ENCODE measurements around the gene DCAF11.

The DCAF11 gene

DNA sequence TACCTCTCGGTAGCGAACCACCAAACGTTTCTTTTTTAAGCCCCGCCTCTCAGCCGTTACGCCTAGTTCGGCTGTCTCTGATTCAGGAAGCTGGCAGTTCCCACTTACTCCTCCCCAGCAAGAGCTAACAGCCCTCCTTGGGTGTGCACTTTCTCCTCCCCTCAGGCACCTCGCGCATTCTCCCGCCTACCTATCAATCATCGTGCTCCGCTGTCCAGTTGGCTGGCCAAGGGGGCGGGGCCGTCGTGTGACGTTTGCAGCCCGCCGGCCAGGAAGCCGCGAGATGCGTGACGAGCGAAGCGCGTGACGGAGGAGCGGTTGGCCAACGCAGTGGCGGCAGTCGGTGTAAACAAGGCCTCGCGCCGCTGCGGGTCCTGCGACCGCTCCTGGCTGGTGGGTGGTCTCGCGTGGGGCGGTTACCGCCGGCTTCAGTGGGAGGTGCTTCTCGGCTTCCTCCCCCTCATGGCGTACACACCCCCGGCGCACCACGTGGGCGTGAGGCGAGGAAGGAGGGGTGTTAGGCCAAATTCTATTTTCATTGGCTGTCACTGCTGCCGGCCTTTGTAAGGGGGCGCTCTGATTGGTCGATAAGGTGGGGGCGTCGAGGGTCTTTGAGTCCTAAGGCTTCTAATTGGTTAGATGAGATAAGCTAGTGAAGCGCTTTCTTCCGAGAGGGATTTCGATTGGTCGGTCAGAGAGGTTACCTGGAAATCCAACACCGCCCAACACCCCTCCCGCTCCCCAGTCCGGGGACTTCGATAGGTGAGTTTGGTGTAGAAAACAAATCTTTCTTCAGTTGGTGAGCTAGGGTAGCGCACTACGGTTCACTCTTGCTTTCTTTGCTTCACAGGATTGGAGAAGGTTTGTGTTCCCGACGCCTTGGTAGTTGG is at the start of gene DCAF11, which contains the start of gene NRL:
DCAF11 (plus strand) TSS at position 246 of the 890 bp plus-strand sequence. CDS start 818 bp downstream, outside the sequence.
NRL (minus strand) TSS at position 418 of the 890 bp plus-strand sequence. CDS start 32,101 bp downstream, outside the sequence.
- DNase-seq, result peak; percentile 100

DNA sequence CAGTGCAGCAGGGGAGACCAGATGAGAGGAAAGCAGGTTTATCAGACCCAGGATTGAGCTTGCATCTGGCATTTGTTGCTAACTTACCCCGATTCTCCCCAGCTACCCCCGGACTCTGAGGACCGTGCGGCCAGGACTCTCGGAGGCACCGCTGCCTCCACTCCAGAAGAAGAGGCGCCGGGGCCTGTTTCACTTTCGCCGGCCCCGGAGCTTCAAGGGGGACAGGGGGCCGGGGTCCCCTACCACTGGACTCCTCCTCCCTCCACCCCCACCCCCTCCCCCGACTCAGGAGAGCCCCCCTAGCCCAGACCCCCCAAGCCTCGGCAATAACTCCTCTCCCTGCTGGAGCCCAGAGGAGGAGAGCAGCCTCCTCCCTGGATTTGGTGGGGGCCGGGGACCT is 49.7 kb upstream of the DCAF11 start:
- DNase-seq, result no peak

DNA sequence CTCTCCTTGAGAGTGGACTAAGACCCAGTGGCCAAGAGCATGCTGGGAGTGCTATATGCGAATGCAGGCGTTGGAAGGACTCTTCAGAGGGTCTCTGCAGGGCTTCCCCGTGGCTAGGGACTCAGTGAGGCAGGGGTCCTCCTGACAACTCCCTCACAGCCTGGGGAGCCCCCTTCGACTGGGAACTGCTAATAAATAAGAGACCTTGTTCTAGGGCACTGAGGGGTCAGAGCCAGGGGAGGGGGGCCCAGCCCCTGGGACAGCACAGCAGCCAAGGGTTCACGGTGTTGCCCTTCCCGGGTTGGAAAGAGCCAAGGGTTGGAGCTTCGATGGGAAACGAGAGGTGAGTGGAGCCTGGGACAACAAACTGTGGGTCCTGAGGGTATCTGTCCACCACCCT is 49.2 kb upstream of the DCAF11 start:
- no peak for DNase-seq

DNA sequence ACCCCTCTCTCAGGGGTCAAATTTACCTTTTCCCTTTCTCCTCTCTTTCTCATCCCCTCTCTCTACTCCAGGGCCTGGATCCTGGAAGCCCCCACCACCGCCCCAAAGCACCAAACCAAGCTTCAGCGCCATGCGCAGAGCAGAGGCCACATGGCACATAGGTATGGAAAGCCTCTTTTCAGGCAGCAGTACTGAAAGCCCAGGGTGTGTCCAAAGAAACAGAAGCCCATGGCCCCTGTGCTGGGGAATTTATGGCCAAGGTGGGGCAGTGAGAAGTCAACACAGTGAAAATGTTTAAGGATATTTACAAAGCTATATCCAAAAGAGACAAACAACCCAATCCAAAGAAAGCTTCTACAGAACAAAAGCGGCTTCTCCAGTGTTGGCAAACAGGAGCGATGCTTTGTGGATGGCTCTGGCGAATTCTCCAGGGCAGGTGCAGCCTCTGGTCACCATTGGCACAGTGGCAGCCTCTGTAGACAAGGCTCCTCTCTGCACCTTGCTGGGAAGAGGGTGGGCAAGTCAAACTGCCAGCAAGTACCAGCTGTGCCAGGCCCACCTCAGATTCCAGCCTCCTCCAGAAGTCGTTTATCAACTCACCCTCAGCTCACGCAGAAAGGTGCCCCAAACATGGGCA is 48.0 kb upstream of the DCAF11 start:
- DNase-seq, result no peak

DNA sequence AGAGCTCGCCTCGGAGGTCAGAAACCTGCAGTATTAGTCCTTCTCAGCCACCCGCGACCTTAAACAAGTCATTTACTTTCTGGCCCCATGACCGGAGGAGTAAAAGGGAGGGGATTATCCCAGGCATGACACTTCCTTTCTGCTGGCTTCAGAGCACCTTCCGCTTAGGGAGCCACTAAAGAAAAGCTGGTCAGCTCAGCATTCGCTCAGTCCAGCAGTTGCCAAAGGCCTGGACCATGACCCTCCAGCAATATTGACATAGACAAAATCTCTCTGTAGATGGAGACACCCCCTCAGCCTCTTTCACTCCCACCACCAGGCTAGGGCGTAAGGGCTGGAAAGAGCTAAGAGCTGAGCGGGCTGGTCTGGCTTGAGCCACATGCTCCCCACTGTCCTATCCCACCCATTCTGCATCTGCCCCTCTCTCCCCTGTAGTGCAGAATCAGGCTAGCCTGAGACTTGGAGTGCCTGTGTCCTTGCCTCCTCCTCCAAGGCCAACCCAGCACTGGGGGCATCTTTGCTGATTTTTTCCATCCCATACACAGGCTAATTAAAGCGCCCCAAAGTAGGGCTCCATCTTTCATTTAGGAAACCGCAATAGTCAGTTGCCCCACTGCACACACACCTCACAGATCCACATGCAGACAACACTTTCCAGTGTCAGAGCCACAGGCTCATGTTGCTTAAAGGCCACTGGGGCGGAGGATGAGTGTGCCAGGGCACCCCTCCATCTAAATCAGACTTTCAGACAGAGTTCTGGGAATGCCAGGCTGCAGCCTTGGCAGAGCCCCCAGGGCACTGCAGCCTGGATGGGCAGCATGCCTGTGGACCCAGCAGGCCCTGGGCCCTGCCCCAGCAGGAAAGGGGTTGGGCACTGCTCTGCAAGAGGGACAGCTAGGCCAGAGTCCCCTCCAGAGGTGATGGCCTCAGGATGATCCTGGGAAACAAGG is 47.2 kb upstream of the DCAF11 start:
- DNase-seq, result no peak

DNA sequence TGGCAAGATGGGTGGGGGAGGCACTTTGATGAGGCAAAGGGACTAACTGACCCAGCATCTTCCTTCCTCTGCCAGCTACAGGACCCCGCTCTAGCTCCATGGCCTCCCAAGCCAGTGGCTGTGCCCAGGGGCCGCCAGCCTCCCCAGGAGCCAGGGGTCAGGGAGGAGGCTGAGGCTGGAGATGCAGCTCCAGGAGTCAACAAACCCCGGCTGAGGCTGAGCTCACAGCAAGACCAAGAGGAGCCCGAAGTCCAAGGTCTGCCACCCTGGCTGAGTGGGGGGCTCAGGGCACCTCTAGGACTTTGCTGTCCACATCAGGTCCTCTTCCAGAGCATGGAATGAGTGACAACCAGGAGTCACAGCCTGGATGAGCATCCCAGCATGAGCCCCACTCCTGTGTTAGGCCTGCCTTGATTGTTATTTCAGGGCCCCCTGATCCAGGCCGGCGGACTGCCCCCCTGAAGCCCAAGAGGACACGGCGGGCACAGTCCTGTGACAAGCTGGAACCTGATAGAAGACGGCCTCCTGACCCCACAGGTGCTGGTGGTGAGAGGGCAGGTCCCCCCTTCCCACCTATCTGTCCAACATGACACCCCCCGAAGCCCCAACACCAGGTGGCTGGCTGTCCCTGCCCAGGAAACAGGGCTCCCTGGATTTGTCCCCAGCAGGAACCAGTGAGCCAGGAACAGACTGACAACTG is 45.7 kb upstream of the DCAF11 start:
- DNase-seq, result no peak

DNA sequence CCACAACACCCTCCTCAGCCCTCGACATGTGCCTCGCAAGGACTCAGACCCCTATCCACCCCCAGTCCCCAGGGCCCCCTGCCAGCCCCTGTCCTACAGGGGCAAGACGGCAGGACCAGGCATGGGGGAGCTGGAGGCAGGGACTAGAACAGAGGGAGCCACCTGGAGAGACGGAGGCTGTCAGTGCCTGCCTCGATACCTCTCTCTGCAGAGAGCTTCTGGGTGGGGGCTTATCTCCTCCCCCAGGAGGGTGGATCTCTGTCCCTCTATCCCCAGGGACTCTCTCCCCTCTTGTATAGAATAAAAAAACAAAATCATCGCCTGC is 45.2 kb upstream of the DCAF11 start:
- DNase-seq, result no peak

DNA sequence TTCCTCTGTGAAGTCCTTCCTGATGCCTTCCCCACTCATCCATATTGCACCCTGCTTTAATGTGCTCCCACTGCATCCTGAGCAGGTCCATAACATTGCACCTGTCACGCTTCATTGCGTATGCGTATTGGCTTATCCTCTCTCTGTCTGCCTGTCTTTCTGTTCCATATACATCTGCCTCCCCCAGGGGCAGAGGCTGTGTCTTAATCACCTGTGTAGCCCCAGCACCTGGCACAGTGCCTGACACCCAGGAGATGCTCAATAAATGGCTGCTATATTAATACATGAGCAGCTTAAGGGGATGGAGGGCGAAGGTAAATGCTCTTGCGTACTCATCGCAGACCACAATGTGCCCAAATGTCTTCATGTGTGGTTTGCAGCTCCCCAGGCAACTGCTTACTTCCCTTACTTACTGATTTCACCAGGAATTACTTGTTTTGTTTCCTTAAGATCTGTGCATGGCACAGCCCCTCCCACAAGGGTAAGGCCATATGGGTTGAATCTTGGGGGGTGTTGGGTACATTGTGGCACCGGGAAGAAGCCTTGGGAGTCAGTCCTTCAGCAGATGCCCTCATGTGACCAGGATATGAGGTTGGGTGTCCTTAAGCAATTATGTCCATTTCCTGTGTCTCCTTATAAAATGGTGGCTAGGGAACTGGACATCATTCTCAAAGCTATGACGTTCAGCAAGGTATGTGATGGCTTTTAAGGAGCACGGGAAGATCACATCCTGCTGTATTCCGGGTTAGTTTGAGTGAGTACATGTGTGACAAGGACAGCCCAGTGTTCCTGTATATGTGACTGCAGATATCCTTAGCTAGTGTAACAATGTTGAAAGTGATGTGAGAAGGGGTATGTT is 44.1 kb upstream of the DCAF11 start:
- peak; percentile 44 for DNase-seq

DNA sequence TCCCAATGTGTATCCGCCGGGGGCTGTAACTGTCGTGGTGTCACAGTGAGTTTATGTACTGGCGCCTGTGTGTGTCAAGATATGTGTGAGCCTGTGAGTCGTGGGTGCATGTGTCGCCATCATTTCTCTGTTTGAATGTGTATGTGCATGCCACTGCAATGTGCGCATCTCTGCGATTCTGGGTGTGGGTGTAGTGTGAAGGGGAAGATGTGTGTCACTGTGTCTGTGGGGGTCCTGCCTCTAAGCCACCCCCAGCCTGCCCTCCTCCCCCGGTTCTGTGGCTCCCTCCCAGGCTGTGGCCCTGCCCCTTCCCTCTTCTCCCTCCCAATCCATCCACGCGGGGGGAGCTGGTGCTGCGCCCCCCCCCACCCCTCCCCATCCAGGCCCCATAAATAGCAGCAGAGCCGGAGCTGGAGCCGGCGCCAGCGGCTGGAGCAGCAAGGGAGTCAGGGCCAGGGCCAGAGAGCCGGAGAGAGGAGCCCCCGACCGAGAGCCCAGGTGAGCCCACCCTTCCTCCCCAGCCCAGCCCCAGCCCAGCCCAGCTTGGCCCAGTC is 43.4 kb upstream of the DCAF11 start, which contains the start of gene CPNE6:
CPNE6 (plus strand) TSS at position 419 of the 554 bp plus-strand sequence. CDS start 1,375 bp downstream, outside the sequence.
- DNase-seq, result no peak

DNA sequence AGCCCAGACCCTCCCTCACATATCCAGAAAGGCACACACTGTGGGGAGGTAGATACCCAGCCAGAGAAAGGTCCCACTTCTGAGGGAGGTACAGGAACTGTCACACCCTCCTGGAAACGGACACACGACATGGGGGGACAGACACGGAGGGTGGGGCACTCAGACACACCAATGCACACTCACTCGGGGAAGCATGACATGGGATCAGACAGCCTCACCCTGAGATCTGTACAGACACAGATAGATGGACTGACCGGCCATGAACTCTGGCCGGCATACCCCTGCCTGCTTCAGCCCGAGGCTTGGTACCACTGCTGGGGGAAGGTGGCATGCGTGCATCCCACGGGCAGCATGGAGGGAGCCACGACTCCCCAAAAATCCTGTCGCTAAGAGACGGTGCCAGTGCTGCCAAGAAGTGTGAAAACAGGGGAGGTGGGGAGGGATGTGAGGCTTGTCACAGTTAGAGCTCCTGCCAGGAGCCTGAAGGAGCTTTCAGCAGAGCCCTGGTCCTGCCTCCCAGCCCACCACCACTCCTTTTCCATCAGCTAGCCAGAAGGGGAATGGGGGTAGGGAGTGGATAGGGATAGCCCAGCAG is 42.6 kb upstream of the DCAF11 start:
- DNase-seq, result no peak

DNA sequence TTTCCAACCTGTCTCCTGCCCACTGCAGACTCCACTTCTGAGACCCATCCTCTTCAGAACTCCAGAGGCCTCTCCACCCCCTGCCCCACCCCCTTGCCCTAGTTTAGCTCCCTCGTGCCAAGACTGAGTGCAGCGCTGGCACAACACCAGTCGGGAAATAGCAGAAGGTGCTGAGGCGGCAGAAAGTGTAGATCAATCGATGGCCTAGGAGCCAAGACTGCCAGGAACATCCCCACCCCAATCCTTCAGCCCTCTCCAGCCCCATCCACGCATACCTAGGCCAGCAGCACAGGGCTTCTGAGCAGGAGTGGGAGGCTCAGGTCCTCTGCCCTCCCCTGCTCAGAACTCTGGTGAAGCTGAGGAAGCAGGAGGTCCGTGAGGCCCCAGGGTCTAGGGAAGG is 42.1 kb upstream of the DCAF11 start:
- peak; percentile 85 for DNase-seq

DNA sequence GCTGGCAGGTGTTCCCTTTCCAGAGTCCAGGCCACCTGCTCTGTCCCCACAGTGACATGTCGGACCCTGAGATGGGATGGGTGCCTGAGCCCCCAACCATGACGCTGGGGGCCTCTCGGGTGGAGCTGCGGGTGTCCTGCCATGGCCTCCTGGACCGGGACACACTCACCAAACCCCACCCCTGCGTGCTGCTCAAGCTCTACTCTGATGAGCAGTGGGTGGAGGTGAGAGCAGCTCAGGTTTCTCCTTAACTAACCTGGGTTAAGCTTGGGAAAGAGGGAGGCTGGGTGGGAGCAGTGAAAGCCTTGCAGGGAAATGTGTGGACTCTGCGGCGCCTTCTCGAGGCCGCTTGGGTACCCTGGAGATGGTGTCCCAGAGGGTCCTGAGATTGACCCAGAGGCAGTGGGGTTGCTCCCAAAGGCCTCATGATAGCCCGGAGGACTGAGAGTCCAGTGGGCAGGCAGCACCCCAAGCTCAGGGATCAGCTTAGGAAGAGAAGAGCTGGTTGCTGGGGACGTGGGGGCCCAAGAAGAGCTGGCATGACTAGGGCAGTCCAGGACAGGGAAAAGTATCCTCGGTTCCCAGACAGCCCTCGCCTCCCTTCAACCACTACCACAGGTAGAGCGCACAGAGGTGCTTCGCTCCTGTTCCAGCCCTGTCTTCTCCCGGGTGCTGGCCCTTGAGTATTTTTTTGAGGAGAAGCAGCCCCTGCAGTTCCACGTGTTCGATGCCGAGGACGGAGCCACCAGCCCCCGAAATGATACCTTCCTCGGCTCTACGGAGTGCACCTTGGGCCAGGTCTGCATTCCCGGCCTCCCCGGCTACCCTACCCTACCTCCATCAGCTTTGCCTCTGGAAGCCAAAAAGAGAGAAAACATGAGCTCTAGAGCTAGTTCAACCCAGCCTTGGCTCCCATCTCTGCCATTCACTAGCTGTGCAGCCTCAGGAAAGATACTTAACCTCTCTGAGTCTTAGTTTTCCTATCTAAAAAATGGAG is 41.4 kb upstream of the DCAF11 start:
- DNase-seq, result peak; percentile 40

DNA sequence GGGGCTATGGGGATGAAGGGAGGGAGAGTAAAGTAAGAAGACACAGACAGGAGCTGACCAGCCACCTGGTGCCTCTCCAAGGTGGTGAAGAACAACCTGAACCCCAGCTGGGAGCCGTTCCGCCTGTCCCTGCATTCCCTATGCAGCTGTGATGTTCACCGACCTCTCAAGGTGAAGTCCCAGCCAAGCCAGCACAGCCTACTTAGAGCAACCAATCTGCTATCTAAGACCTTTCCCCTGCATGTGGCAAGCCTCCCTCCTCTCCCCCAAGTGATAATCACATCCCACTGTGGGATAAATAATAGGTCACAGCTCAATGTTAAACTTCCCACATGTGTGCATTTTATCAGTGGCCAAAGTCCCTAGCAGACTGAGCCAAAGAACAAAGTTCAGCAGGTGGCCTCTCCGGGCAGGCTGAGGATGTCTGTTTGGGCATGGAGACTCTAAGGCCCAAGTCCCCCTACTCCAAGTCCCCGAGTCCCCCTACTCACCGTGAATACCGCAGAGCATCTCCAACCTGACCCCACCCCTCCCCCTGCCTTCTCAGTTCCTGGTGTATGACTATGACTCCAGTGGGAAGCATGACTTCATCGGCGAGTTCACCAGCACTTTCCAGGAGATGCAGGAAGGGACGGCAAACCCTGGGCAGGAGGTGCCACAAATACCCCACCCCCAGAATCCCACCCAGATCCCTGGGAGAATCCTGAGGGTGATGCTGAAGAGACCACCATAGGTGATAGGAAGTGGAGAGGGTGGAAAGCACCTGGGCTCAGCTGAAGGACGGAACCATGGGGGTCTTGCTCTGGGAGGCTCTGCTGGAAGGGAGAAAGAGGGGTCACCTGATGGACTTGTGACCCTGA is 39.7 kb upstream of the DCAF11 start:
- DNase-seq, result no peak

DNA sequence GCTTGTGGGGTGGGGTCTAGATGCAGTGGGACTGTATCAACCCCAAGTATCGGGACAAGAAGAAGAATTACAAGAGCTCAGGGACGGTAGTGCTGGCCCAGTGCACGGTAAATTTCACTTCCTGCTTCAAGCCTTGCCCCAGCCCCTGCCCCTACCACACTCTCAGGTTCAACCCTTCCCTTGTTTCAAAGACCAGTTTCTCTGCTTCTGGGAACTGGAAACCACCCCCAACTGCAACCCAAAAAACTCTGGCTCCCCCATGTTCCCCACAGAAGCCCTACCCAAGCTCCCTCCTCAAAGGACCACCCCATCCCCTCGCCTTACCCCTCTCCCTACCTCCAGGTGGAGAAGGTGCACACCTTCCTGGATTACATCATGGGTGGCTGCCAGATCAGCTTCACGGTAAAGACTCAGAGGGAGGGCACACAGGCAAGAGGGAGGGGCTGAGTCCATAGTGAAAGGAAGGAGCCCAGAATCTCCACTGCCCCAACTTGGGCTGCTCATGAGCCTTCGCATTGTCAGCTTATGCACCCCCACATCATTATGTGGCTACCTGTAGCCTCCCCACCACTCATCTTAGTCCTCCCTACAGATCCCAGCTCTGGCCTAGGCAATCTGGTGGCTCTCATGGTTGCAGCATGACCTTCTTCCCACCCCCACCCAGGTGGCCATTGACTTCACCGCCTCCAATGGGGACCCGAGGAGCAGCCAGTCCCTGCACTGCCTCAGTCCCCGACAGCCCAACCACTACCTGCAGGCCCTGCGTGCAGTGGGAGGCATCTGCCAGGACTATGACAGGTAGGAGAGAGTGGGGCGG is 38.9 kb upstream of the DCAF11 start:
- DNase-seq, result no peak

DNA sequence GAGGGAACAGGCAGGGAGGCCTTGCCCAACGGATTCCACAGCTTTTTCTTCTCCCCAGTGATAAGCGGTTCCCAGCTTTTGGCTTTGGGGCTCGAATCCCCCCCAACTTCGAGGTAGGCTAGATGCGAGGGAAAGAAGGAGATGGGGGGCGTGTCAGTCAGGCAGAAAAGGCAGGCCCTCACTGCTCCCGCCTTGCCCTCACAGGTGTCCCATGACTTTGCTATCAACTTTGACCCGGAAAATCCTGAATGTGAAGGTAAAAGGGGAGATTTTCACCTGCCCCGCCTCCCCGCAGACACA is 38.3 kb upstream of the DCAF11 start:
- DNase-seq, result no peak

DNA sequence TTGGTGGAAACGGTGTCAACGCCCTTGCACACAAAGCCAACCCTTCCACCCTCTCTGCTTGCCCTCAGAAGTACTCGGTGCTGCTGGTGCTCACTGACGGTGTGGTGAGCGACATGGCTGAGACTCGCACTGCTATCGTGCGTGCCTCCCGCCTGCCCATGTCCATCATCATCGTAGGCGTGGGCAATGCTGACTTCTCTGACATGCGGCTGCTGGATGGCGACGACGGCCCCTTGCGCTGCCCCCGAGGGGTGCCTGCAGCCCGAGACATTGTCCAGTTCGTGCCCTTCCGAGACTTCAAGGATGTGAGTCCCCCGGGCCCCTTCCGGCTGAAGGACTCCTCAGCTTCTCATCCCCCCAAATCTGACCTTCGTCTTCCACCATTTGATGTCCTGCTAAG is 37.5 kb upstream of the DCAF11 start:
- DNase-seq, result no peak

DNA sequence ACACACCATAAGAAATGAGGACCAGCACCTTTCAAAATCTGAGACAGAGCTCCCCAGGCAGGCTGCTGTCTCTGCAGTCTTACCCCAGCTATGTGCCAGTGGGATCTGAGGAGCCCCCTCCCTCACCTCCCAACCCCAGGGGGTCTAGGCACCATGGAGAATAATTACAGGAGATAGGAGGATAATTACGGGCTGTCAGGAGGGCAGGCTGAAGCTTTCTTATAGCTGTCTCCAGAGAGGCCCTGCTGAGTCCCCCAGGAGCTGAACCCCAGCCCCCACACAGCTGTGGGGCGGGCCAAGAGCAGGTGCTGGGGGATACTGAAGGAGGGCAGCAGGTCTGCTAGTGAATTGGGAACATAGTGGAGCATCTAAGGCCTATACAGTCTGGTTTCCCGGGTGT is 36.4 kb upstream of the DCAF11 start:
- DNase-seq, result no peak

Measured in DMS79 treated with DMSO at 0.1 percent for 48 hours (cell line).